Measurements from ENCODE around the gene HSPA5. TPM values are rescaled to one million over a fixed set of nuclear protein-coding genes. Genes with fewer than 3 reads are reported as not detected.

Gene HSPA5
- total and polyA plus RNA-seq, 2 of the 4 experiments (the other 2 are of a cell fraction) = 118 to 419 TPM

Small RNA genes within 50 kb of the gene (microRNA-seq; reads per million reads assigned to microRNA genes)
- gene AL354710.1 (ENCODE audit: insufficient read depth, insufficient read length) = not detected

Small RNA genes within 50 kb of the gene (small RNA-seq; reads per million reads assigned to genes)
- gene AL354710.1 = 0 reads per million in 5 experiments

Other genes starting within 250 kb of the HSPA5 start
- 13.3 and 14.5 TPM in 2 replicates for gene SCAI, start 97.8 kb downstream of the HSPA5 start, total RNA-seq (2012; rRNA removed)
- 2.5 and 3.6 TPM in 2 replicates for gene SCAI, start 97.8 kb downstream of the HSPA5 start, polyA plus RNA-seq (2012; rRNA removed)
- gene PPP6C, start 51.5 kb downstream of the HSPA5 start, total RNA-seq (2012; rRNA removed) = 15.4 and 27.5 TPM in 2 replicates
- gene PPP6C, start 51.5 kb downstream of the HSPA5 start, polyA plus RNA-seq (2012; rRNA removed) = 12.9 and 14.5 TPM in 2 replicates
- gene RABEPK, start 40.8 kb downstream of the HSPA5 start, total RNA-seq (2012; rRNA removed) = 49.7 and 59.7 TPM in 2 replicates
- gene RABEPK, start 40.8 kb downstream of the HSPA5 start, polyA plus RNA-seq (2012; rRNA removed) = 43.9 and 44.6 TPM in 2 replicates
- 40.3 and 50.9 TPM in 2 replicates for gene GAPVD1, start 20.5 kb upstream of the HSPA5 start, total RNA-seq (2012; rRNA removed)
- gene GAPVD1, start 20.5 kb upstream of the HSPA5 start, polyA plus RNA-seq (2012; rRNA removed) = 12.2 and 13.8 TPM in 2 replicates